Activated T-cell treated with anti-CD3 and anti-CD28 coated beads for 24 hours (primary cell): ENCODE measurements around the gene SF3B2.
A peak's percentile ranks its signal among the peaks of the same experiment; 100 is the strongest.
"Not testable (repeated sequence)": the region's sequence is repeated elsewhere in the genome, so short reads cannot be mapped to it uniquely, and the experiment has no call there.

ENCODE experiments used
- DNase-seq: peaks from one replicate; pipeline ENCODE4 v3.0.0-alpha.2; 2020; ENCODE audit warnings: low read depth

SF3B2 gene

GRCh38 chr11:66015936-66016792 is 36.0 kb upstream of the SF3B2 start:
- no peak for DNase-seq

- no peak for DNase-seq
These were observed 35.4 kb upstream of the SF3B2 start for GRCh38 chr11:66016793-66017177.

DNA sequence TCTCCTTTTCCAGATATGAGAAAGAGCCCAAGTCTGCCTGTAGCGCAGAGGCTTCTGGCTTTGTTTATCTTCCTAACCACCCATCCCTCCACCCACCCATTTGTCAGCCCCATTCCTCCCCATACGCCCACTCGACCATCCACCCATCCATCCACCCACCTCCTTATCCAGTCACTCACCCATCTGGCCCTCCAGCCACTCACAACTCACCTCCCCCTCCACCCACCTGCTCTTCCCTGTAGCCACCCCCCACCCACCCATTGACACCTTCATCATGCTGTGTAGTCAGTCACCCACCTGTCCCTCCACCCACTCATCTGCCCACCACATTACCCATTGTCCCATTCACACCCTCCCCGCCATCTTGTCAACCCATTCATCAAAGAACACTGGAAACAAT is 34.8 kb upstream of the SF3B2 start:
- no peak for DNase-seq

GRCh38 chr11:66020212-66020611 is 32.0 kb upstream of the SF3B2 start:
- no peak for DNase-seq

- no peak for DNase-seq
These were observed 31.4 kb upstream of the SF3B2 start for GRCh38 chr11:66020618-66021357.

DNA sequence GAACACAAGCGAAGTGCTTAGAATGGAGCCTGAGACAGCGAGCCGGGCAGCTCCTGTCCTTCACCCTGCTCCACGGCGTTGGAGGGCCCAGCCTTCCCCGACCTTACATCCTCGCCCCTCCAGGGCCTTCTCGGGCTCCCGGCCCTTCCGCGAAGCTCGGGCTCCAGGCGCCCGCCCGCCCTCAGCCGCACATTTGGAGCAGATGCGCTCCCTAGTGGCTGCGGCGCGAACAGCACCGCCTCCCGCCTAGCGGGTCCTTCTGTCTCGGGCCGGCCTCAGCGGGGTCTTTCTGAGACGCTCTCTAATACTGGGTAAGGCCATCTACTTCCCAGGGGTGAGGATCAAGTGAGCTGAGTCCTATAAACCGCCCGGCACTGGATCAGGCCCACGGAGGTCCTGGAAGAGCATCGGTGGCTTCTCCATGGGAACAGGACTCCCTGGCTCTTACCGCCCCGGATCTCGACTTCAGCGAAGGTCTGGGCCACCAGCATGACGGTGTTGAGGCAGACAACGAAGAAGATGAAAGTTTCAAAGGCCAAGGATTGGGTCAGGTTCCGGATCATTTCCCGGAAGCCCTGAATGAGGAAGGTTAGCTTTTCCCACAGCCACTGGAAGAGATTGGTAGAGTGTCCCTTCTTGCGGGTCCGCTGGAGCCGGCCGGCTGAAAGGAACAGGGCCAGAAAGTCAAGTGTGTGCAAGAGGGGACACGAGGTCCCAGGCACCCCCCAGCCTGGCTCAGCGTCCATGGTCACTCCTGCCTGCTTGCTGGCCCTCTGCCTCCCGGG is 29.6 kb upstream of the SF3B2 start:
- DNase-seq: peak; percentile 71

- DNase-seq: not testable (repeated sequence)
These were observed 29.1 kb upstream of the SF3B2 start for GRCh38 chr11:66023186-66023440.

- no peak for DNase-seq
These were observed 26.1 kb upstream of the SF3B2 start, which contains the start of gene CATSPER1 for GRCh38 chr11:66026017-66026529. Gene CATSPER1 (minus strand): TSS chr11:66026479. CDS start chr11:66026379, 100 bp downstream.

DNA sequence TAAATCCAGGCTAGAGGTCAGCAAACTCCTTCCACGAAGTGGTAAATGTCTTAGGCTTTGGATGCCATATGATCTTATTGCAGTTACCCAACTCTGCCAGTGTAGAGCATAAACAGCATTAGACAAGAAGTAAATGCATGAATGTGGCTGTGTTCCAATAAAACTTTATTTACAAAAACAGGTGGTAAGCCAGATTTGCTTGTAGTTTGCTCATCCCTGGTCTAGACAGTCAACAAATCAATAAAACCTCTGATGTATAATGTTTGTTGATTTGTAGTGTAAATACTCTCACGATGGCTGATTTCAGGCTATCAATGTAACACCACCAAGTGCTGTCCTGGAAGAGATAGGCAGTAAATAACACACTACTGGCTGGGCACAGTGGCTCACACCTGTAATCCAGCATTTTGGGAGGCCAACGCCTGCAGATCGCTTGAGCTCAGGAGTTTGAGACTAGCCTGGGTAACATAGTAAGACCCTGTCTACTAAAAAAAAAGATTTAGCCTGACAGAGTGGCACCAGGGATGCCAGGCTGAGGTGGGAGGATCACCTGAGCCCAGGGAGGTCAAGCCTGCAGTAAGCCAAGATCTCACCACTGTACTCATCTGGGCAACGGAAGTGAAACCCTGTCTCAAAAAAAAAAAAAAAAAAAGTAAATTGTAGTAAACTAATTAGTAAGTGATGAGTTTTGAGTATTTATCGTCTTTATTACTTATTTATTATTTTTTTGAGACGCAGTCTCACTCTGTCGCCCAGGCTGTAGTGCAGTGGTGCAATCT is 19.0 kb upstream of the SF3B2 start:
- DNase-seq: no peak

- no peak for DNase-seq
These were observed 16.4 kb upstream of the SF3B2 start for GRCh38 chr11:66035653-66036333.

- DNase-seq: no peak
These were observed 15.8 kb upstream of the SF3B2 start for GRCh38 chr11:66036334-66036710.

DNA sequence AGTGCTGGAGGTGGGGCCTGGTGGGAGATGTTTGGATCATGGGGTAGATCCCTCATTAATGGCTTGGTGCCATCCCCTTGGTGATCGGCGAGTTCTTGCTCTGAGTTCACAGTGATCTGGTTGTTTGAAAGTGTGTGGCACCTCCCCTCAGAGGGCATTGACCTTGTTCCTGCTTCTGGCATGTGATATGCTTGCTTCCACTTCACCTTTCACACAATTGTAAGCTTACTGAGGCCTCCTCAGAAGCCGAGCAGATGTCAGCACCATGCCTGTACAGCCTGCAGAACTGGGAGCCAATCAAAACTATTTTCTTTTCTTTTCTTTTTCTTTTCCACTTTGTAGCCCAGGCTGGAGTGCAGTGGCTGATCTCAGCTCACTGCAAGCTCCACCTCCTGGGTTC is 14.8 kb upstream of the SF3B2 start:
- no peak for DNase-seq

DNA sequence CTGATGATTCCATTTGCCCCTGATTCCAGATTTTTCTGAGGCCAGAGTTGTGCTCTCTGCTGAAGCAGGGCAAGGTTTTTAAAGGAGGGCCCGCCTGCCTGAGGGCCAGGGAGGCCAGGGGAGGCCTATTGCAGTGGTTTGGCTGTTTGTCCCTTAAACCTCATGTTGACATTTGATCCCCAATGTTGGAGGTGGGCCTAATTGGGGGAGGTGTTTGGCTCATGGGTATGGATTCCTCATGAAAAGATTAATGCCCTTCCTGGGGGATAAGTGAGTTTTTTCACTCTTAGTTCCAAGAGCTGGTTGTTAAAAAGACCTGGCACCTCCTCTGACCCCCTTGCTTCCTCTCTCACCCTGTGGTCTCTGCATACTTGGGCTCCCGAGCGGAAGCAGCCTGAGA is 12.4 kb upstream of the SF3B2 start:
- no peak for DNase-seq

GRCh38 chr11:66042227-66042995 is 9.8 kb upstream of the SF3B2 start:
- DNase-seq: no peak

- no peak for DNase-seq
These were observed 8.9 kb upstream of the SF3B2 start for GRCh38 chr11:66042996-66043906.

DNA sequence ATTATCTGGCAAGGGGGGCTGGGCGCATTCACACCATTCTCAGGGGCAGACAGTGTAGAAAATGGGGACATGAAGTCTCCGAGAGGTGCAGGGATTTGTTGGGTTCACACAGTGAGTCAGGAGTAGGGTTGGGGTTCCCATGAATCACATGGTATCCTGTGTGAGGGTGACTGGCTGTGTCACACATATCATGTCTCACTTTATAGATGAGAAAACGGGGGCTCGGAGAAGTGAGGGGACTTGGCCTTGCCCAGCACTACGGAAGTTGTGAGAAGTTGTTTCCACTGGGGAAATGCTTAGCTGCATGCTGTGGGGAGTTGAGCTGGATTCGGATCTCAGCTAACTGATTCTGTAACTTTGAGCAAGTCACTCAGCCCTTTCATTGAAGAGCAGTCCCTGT is 7.4 kb upstream of the SF3B2 start:
- DNase-seq: no peak

DNA sequence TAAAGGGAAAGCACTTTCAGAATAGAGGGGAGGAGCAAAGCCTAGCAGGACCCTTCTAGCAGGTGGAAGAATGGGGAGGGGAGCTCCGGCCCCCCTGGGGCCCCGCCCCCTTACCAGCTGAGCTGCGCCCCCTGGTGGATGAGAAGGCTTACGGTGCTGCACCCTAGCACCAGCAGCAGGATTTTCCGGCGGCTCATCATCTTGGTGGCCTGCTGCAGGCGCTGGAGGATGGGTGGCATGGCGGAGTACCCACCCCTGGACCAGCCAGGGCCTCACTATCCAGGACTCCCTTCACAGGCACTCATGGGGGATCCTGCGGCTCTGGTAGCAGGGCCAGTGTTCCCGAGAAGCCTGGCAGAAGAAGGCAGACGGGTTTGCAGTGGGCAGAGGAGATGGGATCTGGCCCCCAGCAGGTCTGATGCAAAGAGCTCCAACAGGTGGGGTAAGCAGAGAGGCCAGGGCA is 7.0 kb upstream of the SF3B2 start:
- peak; percentile 81 for DNase-seq

GRCh38 chr11:66046901-66047300 is 5.3 kb upstream of the SF3B2 start:
- no peak for DNase-seq
